Activated effector memory CD4-positive, alpha-beta T cell treated with anti-CD3 and anti-CD28 coated beads, Interleukin-2, amount 50 U/mL, for 16 hours (primary cell): ENCODE results near the gene GALNT10.
"Not testable (repeated sequence)": the region's sequence is repeated elsewhere in the genome, so short reads cannot be mapped to it uniquely, and the experiment has no call there.

Experiments used
- DNase-seq: peaks from one replicate; pipeline ENCODE4 v3.0.0-alpha.2; 2020

Gene GALNT10

GRCh38 chr5:154359221-154359573, 168.7 kb downstream of the GALNT10 start:
- DNase-seq = no peak

- not testable (repeated sequence) for DNase-seq
Measured at GRCh38 chr5:154360241-154360640, 169.7 kb downstream of the GALNT10 start.

DNA sequence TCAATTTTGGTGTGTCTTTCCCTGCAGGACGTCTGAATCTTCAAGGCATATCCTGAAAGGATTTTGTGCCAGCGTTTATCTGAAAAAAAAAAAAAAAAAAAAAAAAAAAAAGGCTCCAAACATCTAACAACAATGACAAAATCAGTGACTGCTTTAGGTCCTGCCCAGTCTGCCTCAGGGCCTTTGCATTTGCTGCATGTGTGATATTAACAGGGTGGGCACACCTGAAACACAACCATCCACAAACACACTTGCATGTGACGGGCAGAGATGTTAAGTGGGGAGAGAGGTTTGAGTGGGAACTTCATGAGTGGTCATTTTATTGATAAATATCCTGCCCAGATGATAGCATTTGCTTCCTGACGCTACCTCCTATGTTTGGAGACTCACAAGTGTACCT, 172.9 kb downstream of the GALNT10 start:
- DNase-seq = no peak

GRCh38 chr5:154364771-154365170, 174.2 kb downstream of the GALNT10 start:
- DNase-seq = no peak

GRCh38 chr5:154365823-154366222, 175.3 kb downstream of the GALNT10 start:
- DNase-seq = no peak

- no peak for DNase-seq
Measured at GRCh38 chr5:154366353-154366752, 175.8 kb downstream of the GALNT10 start.

DNA sequence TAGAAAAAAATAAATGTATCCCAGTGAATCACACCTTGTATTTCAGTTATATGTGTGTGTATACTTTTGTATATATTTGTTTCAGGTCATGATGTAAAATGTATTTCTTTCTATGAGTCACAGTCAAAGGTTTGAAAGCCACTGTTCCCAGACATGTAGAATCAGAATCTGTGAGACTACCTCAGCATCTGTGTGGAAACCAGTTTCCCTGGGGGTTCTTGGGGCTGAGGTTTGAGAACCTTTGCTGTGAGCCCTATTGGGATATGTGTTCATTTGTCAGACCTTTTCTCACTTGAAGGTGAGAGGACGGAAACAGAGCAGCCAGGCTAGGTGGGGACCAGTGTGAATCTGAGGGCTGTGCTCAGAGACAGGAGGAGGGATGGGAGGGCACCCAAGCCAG, 176.6 kb downstream of the GALNT10 start:
- no peak for DNase-seq

DNA sequence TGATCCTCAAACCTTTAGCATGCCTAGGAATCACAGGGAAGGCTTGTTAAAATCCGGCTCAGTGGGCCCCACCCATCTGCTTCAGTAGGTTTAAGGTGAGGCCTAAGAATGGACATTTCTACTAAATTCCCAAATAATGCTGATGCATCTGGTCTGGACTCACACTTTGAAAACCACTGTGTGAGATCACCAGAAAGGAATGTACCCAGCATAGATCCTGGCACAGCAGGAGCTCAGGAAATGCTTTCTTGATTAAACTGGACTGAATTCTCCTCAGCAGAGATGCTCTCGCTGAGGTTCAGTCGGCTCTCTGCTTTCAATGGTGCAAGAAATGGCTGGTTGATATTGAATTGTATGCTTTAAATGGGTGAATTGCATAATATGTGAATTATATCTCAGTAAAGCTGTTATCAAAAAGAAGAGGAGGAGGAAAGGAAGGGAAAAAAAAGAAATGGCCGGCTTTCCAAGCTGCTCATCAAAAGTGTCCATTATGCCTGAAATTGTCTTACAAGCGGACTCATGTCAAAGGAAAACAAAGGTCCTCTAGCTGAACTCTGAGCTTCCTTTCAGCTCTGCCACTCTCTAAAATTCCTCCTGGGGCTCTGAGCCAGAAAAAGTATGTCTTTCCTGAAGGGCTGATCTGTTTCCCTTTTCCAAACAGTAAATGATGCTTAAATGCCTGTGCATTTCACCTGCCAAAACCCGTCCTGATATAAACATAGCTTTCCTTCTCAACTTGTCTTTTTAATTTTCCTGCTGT, 177.7 kb downstream of the GALNT10 start:
- no peak for DNase-seq

DNA sequence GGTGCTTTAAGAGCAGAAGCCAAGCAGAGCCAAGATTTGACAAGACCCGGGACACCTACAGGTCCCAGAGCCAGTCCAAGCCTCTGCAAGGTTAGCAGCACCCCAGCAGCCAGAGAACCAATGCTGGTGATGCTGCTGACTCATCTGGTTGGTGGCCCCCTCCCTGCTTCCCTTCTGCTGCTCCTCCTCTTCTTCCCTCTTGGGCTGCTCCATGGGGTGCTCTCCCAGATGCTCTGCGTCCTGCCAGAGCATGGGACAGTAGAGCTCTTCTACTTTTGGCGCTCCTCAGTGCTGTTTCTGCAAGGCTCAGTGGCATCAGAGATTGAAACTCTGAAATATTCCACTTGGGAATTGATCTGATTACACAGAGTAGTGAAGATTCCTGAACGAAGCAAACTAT, 179.1 kb downstream of the GALNT10 start:
- DNase-seq = no peak

DNA sequence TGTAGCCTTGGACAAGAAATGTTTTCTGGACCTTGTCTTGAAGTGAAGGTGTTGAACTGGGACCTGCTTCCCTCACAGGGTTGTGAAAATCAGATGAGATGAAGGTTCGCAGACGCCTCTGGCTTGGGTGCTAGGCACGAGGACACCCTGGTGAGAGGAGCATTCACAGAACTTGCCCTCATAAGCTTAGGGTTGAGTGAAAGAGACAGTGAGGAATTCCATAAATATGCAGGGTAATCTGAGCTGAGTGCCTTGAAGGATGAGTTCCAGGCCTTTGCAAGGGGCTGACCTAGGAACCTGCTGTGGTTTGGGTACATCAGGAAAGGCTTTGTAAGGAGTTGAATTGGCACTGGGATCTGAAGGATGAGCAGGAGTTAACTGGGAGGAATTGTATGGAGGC, 179.6 kb downstream of the GALNT10 start:
- DNase-seq = no peak

- no peak for DNase-seq
Measured at GRCh38 chr5:154370813-154371212, 180.3 kb downstream of the GALNT10 start.

DNA sequence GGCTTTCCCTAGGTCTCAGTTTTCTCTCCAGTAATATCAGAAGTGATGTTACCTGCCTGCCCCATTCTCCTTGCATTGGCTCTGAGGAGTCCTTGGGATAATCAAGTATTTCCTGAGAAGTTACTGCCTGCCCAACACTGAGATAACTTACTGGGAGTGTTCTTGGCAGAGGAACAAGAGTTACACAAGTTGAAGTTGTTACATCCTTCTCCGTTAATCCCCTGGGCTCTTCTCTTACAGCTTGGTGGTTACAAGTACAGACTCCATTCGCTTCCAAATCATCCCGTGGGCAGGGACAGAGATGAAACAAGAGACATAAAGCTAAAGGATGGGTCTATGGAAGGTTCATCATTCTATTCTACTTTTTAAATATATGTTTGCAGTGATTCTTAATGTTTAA, 181.2 kb downstream of the GALNT10 start:
- no peak for DNase-seq

GRCh38 chr5:154372661-154373060, 182.1 kb downstream of the GALNT10 start:
- DNase-seq = no peak

DNA sequence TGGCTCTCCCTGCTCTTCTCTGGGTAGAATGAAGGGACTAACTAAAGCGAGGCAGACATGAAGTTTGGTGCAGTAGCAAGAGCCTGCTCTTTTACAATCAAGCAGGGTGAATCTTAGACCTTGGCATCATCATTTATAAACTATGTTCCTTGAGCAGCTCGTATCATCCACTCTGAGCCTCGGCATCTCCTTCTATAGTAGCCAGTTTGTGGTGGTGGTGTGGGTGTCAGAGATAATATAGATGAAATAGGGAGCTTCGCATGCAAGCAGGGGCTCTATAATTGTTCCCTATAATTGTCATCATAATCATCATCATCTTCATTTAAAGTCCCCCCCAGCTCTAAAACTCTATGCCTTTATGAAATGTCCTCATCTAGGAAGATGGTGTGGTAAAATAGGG, 182.8 kb downstream of the GALNT10 start:
- DNase-seq = no peak

DNA sequence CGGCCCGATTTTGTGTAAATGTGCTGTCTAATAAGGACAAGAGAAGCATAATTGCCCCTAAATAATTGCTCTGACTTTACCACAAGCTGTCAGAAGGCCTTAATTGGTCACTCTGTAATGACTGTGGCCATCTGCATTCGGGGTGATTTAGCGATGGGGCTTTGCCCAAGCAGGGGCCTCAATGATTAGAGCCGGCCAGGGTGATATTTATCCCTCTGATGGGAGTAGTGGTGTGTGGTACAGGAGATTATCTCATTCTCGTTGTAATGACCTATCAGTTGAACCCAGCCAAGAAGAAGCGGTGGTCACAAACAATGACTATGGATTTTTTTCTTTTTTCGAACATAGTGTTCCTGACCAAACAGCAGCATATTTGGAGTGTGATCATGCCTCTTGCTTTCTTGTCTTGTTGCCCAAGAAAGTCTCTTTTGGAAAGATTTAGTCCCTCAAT, 183.2 kb downstream of the GALNT10 start:
- no peak for DNase-seq

DNA sequence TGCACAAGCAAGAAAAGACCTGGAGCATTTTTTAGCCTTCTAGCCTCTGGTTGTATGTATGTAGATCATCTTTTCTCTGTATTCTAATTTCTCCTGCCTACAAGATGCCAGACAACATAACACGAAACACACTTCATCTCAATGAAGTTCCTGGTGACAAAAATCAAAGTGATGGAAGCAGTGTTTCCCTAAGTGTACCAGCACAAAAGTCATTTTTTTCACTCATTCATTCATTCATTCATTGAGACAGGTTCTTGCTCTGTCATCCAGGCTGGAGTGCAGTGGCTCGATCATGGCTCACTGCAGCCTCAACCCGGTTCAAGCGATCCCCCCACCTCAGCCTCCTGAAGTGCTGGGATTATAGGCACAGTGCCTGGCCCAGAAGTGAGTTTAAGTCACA, 183.7 kb downstream of the GALNT10 start:
- DNase-seq = no peak

DNA sequence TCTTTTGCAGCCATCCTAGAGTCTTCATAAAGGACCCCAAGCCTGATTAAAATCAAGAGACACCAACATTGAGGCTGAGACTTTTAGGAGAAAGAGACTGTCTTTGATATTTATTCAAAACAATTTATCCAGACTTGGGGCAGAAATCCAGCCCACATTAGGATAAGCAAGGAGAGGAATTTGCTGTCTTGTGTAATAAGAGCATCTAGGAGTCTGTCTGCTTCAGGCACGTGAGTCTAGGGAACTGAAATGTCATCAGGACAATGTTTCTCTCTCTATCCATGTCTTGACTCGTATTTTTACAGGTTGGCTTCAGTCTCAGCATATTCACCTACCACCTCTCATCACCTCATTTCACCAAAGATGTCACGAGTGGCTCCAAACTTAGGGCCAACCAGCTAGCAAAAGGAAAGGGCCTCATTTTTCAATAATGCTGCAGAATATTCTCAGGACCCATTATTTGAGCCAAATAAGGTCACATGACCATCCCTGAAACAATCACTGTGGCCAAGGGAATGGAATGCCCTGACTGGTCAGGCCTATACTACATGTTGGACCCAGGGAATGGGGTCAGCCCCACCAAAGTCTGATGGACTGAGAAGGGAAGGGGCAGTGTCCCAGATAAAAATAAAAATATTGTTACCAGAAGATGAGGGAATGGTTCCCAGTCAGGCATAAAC, 184.9 kb downstream of the GALNT10 start:
- DNase-seq = no peak

GRCh38 chr5:154376481-154376880, 185.9 kb downstream of the GALNT10 start:
- no peak for DNase-seq

DNA sequence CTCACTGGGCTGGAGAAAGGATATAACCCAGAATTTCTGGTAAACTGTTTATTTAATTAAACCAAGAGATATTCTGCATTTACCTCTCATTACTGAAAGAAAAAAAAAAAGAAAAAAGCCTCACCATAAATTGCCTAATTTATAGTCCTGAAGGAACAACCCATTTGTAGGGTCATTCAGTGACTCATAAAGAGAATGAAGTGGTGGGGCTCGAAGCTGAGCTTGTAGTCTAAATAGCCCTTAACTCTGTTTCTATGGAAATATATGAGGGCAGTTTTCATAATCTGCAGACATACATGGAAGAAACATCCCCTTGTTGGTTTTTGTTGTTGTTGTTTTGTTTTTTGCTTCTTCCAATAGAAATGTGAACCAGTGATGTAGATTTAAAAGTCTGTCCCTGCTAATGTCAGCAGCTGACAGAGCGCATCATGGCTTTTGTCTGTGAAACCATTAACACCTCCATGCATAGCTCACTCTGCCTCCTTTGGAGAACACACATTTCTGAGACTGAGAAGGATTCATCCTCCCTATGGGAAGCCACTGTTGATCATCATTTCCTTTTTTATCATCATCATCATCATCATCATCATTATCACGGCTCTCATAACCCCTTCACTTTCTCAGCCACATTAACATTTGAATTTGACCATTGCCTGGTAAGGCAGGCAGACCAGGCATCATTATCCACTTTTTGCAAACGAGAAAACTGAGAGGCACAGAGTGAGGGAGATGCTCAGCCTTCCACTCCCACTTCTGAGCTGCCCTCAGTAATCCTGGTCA, 187.4 kb downstream of the GALNT10 start:
- no peak for DNase-seq

GRCh38 chr5:154380263-154380662, 189.7 kb downstream of the GALNT10 start:
- no peak for DNase-seq

DNA sequence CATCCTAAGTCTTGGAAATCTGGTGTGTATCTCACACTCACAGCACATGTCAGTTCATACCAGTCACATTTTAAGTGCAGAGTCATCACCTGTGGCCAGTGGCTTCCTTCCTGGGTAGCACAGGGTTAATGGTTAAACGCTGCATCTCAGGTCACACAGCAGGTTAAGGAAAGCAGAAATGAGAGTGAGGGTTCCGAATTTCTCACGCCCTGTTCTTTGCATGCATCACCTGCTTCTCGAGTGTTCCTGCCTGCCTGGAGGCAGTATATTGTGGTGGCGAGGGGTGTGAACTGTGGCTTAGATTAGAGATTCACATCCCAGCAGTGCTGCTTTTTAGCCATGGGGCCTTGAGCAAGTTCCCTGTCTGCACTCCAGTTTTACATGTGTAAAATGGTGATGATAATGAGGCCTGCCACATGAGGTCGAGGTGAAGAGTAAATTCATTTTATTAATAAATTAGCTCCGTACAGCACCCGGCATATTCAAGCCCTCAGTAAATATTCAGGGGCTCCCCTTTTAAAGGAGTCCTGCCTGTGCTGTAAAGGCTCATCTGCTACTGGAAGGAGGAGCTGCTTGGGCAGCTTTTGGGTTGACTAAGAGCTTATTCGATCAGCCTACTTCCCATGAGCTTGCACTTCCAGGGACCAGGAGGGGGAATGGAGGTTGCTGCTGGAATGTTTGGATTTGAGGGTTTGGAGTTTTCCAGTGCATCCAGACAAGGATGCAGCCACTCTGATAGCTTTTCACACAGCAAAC, 194.1 kb downstream of the GALNT10 start:
- DNase-seq = no peak

DNA sequence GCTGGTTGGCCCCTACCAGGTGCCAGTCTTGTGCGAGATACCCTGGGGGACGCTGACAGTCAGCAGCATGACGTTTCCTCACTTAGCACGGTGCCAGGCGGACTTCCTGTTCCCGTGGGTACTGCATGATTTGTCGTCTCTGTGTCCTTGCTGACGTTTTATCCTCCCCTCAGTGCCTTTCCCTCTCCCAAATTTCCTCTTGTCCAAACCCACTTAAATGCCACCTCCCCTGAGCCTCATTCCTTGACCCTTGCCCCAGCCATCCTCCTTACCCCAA, 194.6 kb downstream of the GALNT10 start:
- DNase-seq = no peak

DNA sequence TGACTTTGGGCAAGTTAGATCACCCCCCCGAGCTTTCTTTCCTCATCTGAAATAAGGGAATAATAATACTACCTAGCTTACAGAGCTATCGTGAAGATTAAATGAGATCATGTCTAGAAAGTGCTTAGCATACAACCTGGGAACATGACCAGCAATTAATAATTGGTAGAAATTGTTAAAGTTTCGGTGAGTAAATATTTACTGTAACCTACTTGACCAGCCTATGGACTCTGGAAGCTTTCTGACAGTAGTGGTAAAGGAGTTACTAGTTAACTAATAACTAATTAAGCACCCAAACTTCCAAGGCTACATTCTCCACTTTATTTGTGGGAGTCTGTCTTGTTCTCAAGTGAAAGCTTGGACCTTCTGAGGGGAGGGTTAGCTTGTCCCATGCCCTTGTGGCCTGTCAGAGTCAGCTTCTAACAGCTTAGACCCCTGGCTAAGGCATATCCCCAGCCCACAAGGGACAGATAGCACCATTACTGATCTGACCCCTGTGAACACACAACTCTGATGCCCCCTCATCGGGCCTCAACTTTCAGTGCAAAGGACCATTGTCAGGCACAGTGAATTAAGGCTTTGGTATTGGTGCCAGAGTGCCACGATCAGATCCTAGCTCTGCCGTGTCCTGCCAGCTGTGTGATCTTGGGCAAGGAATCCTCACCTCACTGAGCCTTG, 196.6 kb downstream of the GALNT10 start:
- DNase-seq = no peak
